Purkinje cell (primary cell): ENCODE results near the gene LRRTM4. TPM values are rescaled to one million over a fixed set of nuclear protein-coding genes. Genes with fewer than 3 reads are reported as not detected.

Experiments
- polyA plus RNA-seq: library from polyadenylated mRNA; unstranded; fragments of >200 nt; fragmentation: Nextera tagmentation; gene quantifications from 2 replicates; pipeline ENCODE4 v1.2.1, GENCODE V29; 2014

LRRTM4 gene
- polyA plus RNA-seq = 9.6 and 21.1 TPM in 2 replicates

GRCh38 chr2:77521931-77522470, at the start of gene LRRTM4:
LRRTM4 (minus strand) TSS chr2:77522376.

